ENCODE measurements around the gene SESTD1. TPM values are rescaled to one million over a fixed set of nuclear protein-coding genes. Genes with fewer than 3 reads are reported as not detected.
"Not testable (repeated sequence)": the region's sequence is repeated elsewhere in the genome, so short reads cannot be mapped to it uniquely, and the experiment has no call there.

SESTD1 gene
- total RNA-seq, 6 experiments from 2014 or later: 19.7 to 26.6 (median 24.3) TPM

DNA sequence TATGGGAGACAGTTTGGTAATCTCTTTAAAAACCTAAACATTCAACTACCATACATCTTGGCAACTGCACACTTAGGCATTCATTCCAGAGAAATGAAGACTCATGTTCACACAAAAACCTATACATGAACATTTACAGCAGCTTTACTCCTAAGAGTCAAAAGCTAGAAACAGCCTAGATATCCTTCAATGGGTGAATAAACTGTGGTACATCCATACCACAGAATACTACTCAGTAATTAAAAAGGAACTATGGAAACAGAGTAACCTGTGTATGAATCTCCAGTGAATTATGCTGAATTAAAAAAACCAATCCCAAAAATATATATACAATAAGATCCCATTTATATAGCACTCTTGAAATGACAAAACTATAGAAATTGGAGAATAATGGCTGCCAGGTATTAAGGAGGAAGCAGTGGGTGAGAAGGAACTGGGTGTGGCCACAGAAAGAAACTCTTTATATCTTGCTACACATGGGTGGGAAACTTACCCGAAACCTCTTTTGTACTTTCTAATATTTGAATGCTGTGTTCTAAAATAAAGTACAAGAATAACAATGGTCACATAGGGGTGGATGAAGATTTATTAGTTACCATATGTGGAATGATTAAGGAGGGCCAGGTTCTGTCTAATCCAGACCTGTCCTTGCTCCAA, 13.7 kb downstream of the SESTD1 start:
- peaks cover 16% of the 10 kb centered on the region for H3K36me3 Mint-ChIP-seq (ENCODE audit: low read depth)
- H3K27me3 Mint-ChIP-seq (ENCODE audit: insufficient read depth): no peaks in the 10 kb centered on the region
- TF ChIP-seq, protein P1, sequence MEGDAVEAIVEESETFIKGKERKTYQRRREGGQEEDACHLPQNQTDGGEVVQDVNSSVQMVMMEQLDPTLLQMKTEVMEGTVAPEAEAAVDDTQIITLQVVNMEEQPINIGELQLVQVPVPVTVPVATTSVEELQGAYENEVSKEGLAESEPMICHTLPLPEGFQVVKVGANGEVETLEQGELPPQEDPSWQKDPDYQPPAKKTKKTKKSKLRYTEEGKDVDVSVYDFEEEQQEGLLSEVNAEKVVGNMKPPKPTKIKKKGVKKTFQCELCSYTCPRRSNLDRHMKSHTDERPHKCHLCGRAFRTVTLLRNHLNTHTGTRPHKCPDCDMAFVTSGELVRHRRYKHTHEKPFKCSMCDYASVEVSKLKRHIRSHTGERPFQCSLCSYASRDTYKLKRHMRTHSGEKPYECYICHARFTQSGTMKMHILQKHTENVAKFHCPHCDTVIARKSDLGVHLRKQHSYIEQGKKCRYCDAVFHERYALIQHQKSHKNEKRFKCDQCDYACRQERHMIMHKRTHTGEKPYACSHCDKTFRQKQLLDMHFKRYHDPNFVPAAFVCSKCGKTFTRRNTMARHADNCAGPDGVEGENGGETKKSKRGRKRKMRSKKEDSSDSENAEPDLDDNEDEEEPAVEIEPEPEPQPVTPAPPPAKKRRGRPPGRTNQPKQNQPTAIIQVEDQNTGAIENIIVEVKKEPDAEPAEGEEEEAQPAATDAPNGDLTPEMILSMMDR (IDR thresholded peaks at IDR 0.05): no peak
- peaks cover 36% of the 10 kb centered on the region for H3K4me1 Mint-ChIP-seq (ENCODE audit: low read depth)
- H3K4me3 Mint-ChIP-seq: no peak overlapping the region
- DNase-seq: no peak
- peaks cover 3% of the 10 kb centered on the region; the same call in 1 of the 2 replicates for H3K9me3 Mint-ChIP-seq
- H3K27ac Mint-ChIP-seq: no peak overlapping the region

DNA sequence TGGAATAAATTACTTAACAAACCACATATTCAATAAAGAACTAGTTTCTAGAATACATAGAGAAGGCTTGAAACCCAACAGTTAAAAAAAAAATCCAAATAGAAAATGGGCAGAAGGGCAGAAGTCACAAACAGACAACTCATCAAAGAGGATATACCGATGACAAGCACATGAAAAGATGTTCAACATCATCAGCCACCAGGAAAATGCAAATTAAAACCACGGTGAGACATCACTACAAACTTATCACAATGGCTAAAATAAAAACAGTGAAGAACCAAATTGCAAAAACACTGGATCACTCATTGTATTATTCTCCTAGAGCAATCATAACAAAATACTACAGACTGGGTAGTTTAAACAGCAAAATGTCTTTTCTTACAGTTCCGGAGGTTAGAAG, 14.5 kb downstream of the SESTD1 start:
- Mint-ChIP-seq H3K4me3 (no peak overlapping the region), H3K27me3 (ENCODE audit: insufficient read depth) (no peaks in the 10 kb centered on the region), H3K36me3 (ENCODE audit: low read depth) (peaks cover 12% of the 10 kb centered on the region; the same call in 1 of the 2 replicates), H3K27ac (no peak overlapping the region), H3K9me3 (no peaks in the 10 kb centered on the region), H3K4me1 (ENCODE audit: low read depth) (peaks cover 36% of the 10 kb centered on the region)
- TF ChIP-seq, protein P1 (IDR thresholded peaks at IDR 0.05): no peak
- no peak for DNase-seq

DNA sequence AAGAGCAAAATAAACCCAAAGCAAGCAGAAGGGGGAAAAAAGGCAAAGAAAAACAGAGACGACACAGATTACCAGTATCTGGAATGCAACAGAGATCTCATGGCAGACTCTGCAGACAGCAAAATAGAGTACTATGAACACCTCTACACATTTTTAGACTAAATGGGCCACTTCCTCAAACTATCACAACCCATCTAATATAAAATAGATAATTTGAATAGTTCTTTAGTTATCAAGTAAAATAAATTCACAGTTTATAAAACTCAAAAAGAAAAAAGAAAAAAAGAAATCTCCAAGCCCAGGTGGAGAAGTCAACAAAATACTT, 16.6 kb downstream of the SESTD1 start:
- Mint-ChIP-seq H3K27ac (no peak overlapping the region), H3K9me3 (no peaks in the 10 kb centered on the region), H3K4me3 (peak overlapping the region; percentile 22; the same call in 1 of the 2 replicates), H3K36me3 (ENCODE audit: low read depth) (peaks cover 12% of the 10 kb centered on the region; the same call in 1 of the 2 replicates), H3K4me1 (ENCODE audit: low read depth) (peaks cover 40% of the 10 kb centered on the region), H3K27me3 (ENCODE audit: insufficient read depth) (no peaks in the 10 kb centered on the region; the same call in 1 of the 2 replicates)
- TF ChIP-seq, protein P1 (IDR thresholded peaks at IDR 0.05): no peak
- no peak for DNase-seq

DNA sequence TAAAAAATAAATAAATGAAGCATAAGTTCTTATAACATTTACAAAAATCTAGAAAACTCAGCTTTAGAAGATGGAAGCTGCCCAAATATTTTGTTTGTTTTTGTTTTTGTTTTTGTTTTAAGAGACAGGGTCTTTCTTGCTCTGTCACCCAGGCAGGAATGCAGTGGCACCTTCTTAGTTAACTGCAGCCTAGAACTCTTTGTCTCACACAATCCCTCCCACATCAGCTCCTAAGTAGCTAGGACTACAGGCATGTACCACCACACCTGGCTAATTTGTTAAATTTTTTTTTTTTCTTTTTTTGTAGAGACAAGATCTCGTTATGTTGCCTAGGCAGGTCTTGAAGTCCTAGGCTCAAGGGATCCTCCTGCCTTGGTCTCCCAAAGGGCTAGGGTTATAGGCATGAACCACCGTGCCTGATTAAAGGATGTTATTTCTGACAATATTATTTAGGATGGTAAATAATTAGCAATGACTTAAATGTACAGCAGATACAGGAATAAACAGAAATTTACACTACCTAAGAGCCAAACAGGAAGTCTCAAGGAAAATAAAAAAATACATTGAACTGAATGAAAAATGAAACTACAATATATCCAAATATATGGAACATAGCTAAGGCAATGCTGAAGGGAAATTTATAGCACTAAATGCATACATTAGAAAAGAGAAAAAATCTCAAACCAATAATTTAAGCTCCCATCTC, 17.2 kb downstream of the SESTD1 start:
- Mint-ChIP-seq H3K9me3 (no peaks in the 10 kb centered on the region), H3K27me3 (ENCODE audit: insufficient read depth) (no peaks in the 10 kb centered on the region; the same call in 1 of the 2 replicates), H3K4me1 (ENCODE audit: low read depth) (peaks cover 40% of the 10 kb centered on the region), H3K4me3 (peak overlapping the region; percentile 22; the same call in 1 of the 2 replicates), H3K36me3 (ENCODE audit: low read depth) (peaks cover 12% of the 10 kb centered on the region; the same call in 1 of the 2 replicates), H3K27ac (no peak overlapping the region)
- no peak for DNase-seq
- TF ChIP-seq, protein P1 (IDR thresholded peaks at IDR 0.05): no peak

DNA sequence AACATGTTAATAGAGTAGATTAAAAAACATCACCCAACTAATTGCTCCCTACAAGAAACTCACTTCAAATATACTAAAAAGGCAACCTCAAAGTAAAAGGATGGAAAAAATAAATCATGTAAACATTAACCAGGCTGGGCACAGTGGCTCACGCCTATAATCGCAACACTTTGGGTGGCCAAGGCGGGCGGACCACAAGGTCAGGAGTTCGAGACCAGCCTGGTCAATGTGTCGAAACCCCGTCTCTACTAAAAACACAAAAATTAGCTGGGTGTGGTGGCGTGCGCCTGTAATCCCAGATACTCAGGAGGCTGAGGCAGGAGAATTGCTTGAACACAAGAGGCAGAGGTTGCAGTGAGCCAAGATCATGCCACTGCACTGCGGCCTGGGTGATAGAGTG, 18.8 kb downstream of the SESTD1 start:
- not testable (repeated sequence) for DNase-seq; H3K4me3 Mint-ChIP-seq; H3K27ac Mint-ChIP-seq; H3K9me3 Mint-ChIP-seq; H3K27me3 Mint-ChIP-seq (ENCODE audit: insufficient read depth)
- H3K4me1 Mint-ChIP-seq (ENCODE audit: low read depth): peaks cover 32% of the 10 kb centered on the region
- peaks cover 13% of the 10 kb centered on the region for H3K36me3 Mint-ChIP-seq (ENCODE audit: low read depth)

DNA sequence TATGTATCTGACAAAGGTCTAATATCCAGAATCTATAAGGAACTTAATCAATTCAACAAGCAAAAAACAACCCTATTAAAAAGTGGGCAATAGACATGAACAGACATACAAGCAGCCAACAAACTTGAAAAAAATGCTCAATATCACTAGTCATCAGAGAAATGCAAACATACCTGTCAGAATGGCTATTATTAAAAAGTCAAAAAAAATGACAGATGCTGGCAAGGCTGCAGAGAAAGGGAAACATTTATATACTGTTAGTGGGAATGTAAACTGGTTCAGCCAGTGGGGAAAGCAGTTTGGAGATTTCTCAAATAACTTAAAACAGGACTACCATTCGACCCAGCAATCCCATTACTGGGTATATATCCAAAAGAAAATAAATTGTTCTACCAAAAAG, 21.6 kb downstream of the SESTD1 start:
- H3K27ac Mint-ChIP-seq: no peak overlapping the region
- no peaks in the 10 kb centered on the region for H3K9me3 Mint-ChIP-seq
- H3K4me1 Mint-ChIP-seq (ENCODE audit: low read depth): peaks cover 47% of the 10 kb centered on the region
- peaks cover 9% of the 10 kb centered on the region for H3K36me3 Mint-ChIP-seq (ENCODE audit: low read depth)
- TF ChIP-seq, protein P1 (IDR thresholded peaks at IDR 0.05): no peak
- H3K4me3 Mint-ChIP-seq: no peak overlapping the region
- H3K27me3 Mint-ChIP-seq (ENCODE audit: insufficient read depth): no peaks in the 10 kb centered on the region; the same call in 1 of the 2 replicates
- DNase-seq: no peak
